ENCODE results near the gene MYF5. TPM values are rescaled to one million over a fixed set of nuclear protein-coding genes. Genes with fewer than 3 reads are reported as not detected.
A peak's percentile ranks its signal among the peaks of the same experiment; 100 is the strongest.

The MYF5 gene
- total and polyA plus RNA-seq, 10 of the 15 experiments (the other 5 are each of a cell fraction or from before 2014, with no cell fraction given), result not detected

DNA sequence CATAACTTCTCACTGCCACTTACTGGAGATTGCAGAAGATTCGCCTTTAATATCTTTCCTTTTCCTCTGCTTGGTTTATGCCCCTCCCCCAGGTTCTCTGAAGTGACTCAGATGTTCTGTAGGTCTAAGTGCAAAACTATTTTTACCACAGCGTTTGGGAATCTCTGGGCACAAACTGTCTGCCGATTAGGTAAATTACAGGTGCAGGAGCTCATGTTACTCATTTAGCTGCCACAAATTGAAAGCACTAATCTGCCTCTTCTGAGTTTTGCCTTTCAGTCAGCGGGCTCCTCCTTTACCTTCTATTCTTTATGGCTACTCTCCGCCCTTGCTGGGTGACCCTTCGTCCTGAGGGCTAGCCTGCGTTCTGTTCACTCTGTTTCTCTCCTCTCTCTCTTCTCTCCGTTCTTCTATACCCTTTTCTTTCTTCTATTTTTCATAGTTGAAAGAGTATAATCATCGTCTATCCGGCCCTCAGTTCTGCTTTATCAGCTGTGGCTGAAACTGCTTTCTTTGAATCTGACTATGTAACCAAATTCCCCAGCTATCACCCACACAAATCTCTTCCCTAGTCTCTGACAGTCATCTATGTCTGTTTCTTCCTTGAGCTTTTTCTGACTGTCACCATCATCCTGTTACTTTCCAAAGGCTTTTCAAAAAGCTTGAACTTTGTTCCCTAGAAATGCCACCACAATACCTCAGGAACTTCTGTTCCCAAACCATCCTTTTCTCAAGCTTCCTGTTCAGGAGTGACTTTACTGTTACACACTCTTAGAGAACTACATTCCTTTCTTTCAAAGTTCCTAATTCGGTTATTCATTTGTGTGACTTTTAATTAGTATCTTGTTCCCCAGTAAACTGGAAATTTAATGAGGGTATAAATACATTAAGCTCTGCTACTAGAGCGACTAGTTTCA, 13.6 kb upstream of the MYF5 start (continued):
- TF ChIP-seq NBN (IDR thresholded peaks at IDR 0.05) (no peak), NFXL1 (IDR thresholded peaks at IDR 0.05; ENCODE audit: borderline replicate concordance) (no peak), IRF4 (IDR thresholded peaks at IDR 0.05; ENCODE audit: low read depth, low read length) (peak; percentile 59; the same call in 1 of the 2 replicates), ZNF384 (IDR thresholded peaks at IDR 0.05; ENCODE audit: borderline replicate concordance, low read depth, low read length) (no peak), KAT2A (conservative IDR thresholded peaks at IDR 0.05; ENCODE audit: control insufficient read depth, low read depth, low read length) (no peak), TARDBP (IDR thresholded peaks at IDR 0.05; ENCODE audit: borderline replicate concordance) (no peak), ZNF274 (IDR thresholded peaks at IDR 0.05; ENCODE audit: insufficient read depth, insufficient read length) (no peak), MYC (IDR thresholded peaks at IDR 0.05; ENCODE audit: insufficient read depth, insufficient read length, insufficient replicate concordance, low read length, severe bottlenecking) (no peak), NRF1 (conservative IDR thresholded peaks at IDR 0.05; ENCODE audit: low read depth, low read length) (no peak), GATAD2B (conservative IDR thresholded peaks at IDR 0.05; ENCODE audit: low read depth) (no peak), SP1 (IDR thresholded peaks at IDR 0.05; ENCODE audit: low read depth, low read length) (no peak), SUZ12 (IDR thresholded peaks at IDR 0.05; ENCODE audit: unreplicated experiment) (no peak), FOXK2 (IDR thresholded peaks at IDR 0.05) (no peak), MEF2B (IDR thresholded peaks at IDR 0.05; ENCODE audit: partially characterized antibody, poor library complexity, severe bottlenecking) (no peak), HCFC1 (IDR thresholded peaks at IDR 0.05; ENCODE audit: low read length) (no peak)
- TF ChIP-seq, protein P1, sequence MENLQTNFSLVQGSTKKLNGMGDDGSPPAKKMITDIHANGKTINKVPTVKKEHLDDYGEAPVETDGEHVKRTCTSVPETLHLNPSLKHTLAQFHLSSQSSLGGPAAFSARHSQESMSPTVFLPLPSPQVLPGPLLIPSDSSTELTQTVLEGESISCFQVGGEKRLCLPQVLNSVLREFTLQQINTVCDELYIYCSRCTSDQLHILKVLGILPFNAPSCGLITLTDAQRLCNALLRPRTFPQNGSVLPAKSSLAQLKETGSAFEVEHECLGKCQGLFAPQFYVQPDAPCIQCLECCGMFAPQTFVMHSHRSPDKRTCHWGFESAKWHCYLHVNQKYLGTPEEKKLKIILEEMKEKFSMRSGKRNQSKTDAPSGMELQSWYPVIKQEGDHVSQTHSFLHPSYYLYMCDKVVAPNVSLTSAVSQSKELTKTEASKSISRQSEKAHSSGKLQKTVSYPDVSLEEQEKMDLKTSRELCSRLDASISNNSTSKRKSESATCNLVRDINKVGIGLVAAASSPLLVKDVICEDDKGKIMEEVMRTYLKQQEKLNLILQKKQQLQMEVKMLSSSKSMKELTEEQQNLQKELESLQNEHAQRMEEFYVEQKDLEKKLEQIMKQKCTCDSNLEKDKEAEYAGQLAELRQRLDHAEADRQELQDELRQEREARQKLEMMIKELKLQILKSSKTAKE (IDR thresholded peaks at IDR 0.05; ENCODE audit: low read depth, poor library complexity, severe bottlenecking), result no peak
- TF ChIP-seq, protein P2, sequence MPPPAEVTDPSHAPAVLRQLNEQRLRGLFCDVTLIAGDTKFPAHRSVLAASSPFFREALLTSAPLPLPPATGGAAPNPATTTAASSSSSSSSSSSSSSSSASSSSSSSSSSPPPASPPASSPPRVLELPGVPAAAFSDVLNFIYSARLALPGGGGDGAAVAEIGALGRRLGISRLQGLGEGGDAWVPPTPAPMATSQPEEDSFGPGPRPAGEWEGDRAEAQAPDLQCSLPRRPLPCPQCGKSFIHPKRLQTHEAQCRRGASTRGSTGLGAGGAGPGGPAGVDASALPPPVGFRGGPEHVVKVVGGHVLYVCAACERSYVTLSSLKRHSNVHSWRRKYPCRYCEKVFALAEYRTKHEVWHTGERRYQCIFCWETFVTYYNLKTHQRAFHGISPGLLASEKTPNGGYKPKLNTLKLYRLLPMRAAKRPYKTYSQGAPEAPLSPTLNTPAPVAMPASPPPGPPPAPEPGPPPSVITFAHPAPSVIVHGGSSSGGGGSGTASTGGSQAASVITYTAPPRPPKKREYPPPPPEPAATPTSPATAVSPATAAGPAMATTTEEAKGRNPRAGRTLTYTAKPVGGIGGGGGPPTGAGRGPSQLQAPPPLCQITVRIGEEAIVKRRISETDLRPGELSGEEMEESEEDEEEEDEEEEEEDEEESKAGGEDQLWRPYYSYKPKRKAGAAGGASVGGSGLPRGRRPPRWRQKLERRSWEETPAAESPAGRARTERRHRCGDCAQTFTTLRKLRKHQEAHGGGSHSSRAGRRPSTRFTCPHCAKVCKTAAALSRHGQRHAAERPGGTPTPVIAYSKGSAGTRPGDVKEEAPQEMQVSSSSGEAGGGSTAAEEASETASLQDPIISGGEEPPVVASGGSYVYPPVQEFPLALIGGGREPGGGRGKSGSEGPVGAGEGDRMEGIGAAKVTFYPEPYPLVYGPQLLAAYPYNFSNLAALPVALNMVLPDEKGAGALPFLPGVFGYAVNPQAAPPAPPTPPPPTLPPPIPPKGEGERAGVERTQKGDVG (CRISPR knock-in tag; IDR thresholded peaks at IDR 0.05), result no peak
- TF ChIP-seq, protein P3, sequence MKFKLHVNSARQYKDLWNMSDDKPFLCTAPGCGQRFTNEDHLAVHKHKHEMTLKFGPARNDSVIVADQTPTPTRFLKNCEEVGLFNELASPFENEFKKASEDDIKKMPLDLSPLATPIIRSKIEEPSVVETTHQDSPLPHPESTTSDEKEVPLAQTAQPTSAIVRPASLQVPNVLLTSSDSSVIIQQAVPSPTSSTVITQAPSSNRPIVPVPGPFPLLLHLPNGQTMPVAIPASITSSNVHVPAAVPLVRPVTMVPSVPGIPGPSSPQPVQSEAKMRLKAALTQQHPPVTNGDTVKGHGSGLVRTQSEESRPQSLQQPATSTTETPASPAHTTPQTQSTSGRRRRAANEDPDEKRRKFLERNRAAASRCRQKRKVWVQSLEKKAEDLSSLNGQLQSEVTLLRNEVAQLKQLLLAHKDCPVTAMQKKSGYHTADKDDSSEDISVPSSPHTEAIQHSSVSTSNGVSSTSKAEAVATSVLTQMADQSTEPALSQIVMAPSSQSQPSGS (IDR thresholded peaks at IDR 0.05; ENCODE audit: low read length), result peak; percentile 38; the same call in 1 of the 2 replicates
- TF ChIP-seq, protein P4, sequence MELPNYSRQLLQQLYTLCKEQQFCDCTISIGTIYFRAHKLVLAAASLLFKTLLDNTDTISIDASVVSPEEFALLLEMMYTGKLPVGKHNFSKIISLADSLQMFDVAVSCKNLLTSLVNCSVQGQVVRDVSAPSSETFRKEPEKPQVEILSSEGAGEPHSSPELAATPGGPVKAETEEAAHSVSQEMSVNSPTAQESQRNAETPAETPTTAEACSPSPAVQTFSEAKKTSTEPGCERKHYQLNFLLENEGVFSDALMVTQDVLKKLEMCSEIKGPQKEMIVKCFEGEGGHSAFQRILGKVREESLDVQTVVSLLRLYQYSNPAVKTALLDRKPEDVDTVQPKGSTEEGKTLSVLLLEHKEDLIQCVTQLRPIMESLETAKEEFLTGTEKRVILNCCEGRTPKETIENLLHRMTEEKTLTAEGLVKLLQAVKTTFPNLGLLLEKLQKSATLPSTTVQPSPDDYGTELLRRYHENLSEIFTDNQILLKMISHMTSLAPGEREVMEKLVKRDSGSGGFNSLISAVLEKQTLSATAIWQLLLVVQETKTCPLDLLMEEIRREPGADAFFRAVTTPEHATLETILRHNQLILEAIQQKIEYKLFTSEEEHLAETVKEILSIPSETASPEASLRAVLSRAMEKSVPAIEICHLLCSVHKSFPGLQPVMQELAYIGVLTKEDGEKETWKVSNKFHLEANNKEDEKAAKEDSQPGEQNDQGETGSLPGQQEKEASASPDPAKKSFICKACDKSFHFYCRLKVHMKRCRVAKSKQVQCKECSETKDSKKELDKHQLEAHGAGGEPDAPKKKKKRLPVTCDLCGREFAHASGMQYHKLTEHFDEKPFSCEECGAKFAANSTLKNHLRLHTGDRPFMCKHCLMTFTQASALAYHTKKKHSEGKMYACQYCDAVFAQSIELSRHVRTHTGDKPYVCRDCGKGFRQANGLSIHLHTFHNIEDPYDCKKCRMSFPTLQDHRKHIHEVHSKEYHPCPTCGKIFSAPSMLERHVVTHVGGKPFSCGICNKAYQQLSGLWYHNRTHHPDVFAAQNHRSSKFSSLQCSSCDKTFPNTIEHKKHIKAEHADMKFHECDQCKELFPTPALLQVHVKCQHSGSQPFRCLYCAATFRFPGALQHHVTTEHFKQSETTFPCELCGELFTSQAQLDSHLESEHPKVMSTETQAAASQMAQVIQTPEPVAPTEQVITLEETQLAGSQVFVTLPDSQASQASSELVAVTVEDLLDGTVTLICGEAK (IDR thresholded peaks at IDR 0.05; ENCODE audit: borderline replicate concordance), result no peak

Data from GM12878 (cell line).